Muscle of back (tissue), 11 donors: ENCODE data around the gene ELP2. TPM values are rescaled to one million over a fixed set of nuclear protein-coding genes. Genes with fewer than 3 reads are reported as not detected.
"Not testable (repeated sequence)": the region's sequence is repeated elsewhere in the genome, so short reads cannot be mapped to it uniquely, and the experiment has no call there.

Experiments
- DNase-seq, 3 donors: peaks; one replicate each; pipeline versions ENCODE4 v3.0.0 to v3.0.0-alpha.2; 2013
- polyA plus RNA-seq, 10 donors: library from polyadenylated mRNA; unstranded; fragments of 120-200 nt; gene quantifications; one replicate each; pipeline ENCODE4 v1.2.1, GENCODE V29; 2013; ENCODE audit not compliant: insufficient read length in 10 of 10

The ELP2 gene
- polyA plus RNA-seq, 10 donors, result 57.2 to 110 (median 73.3) TPM

- no peak for DNase-seq
Measured at GRCh38 chr18:36153771-36154170, 24.1 kb downstream of the ELP2 start.

GRCh38 chr18:36155851-36156757 is 26.4 kb downstream of the ELP2 start:
- DNase-seq, result no peak

GRCh38 chr18:36157441-36157840 is 27.7 kb downstream of the ELP2 start:
- DNase-seq, result no peak

- DNase-seq, result peak in 1 of 3 donors; percentile 48
Measured at GRCh38 chr18:36158266-36158867, 28.7 kb downstream of the ELP2 start.

- DNase-seq, result no peak
Measured at GRCh38 chr18:36160959-36161371, 31.3 kb downstream of the ELP2 start.

- no peak for DNase-seq
Measured at GRCh38 chr18:36162981-36163380, 33.3 kb downstream of the ELP2 start.

- DNase-seq, result no peak
Measured at GRCh38 chr18:36167692-36168218, 38.1 kb downstream of the ELP2 start.

GRCh38 chr18:36168296-36168695 is 38.6 kb downstream of the ELP2 start:
- not testable (repeated sequence) for DNase-seq

GRCh38 chr18:36169938-36170337 is 40.2 kb downstream of the ELP2 start:
- DNase-seq, result no peak

GRCh38 chr18:36175481-36175880 is 45.8 kb downstream of the ELP2 start:
- no peak for DNase-seq

- no peak for DNase-seq
Measured at GRCh38 chr18:36176177-36176584, 46.5 kb downstream of the ELP2 start.

GRCh38 chr18:36176711-36177110 is 47.0 kb downstream of the ELP2 start:
- DNase-seq, result no peak

- no peak for DNase-seq
Measured at GRCh38 chr18:36177913-36178312, 48.2 kb downstream of the ELP2 start.

GRCh38 chr18:36179562-36180355 is 50.1 kb downstream of the ELP2 start:
- peak; percentile 47 to 62 (median 51) for DNase-seq

- no peak for DNase-seq
Measured at GRCh38 chr18:36181441-36181840, 51.7 kb downstream of the ELP2 start.

GRCh38 chr18:36181898-36182506 is 52.3 kb downstream of the ELP2 start:
- no peak for DNase-seq

GRCh38 chr18:36183033-36183432 is 53.3 kb downstream of the ELP2 start:
- no peak for DNase-seq

GRCh38 chr18:36183987-36184386 is 54.3 kb downstream of the ELP2 start:
- DNase-seq, result no peak

- no peak for DNase-seq
Measured at GRCh38 chr18:36185157-36185556, 55.5 kb downstream of the ELP2 start.

- DNase-seq, result no peak
Measured at GRCh38 chr18:36185901-36186460, 56.3 kb downstream of the ELP2 start.

- DNase-seq, result peak in 2 of 3 donors; percentile 10 to 29
Measured at GRCh38 chr18:36186461-36187192, 56.9 kb downstream of the ELP2 start.
